Astrocyte of the cerebellum (primary cell): ENCODE results near the gene PTGES3.
"Not testable (repeated sequence)": the region's sequence is repeated elsewhere in the genome, so short reads cannot be mapped to it uniquely, and the experiment has no call there.

Experiments used
- DNase-seq: peaks from one replicate; pipeline ENCODE4 v3.0.0-alpha.2; 2011; ENCODE audit warnings: low read depth
- H3K4me3 ChIP-seq: 2 replicates; pipeline ENCODE4 v1.5.1; 2011; ENCODE audit warnings: mild to moderate bottlenecking, low read depth, low read length, moderate library complexity
- in situ Hi-C: cut with HindIII; loops from 2 replicates; pipeline ENCODE4 v1.10.0; 2017; ENCODE audit warnings: low sequenced_read_pairs
- TF ChIP-seq, protein P1 (sequence below): IDR thresholded peaks from 2 replicates; pipeline ENCODE4 v1.5.1; 2012; ENCODE audit warnings: low read length, low read depth, moderate library complexity, mild to moderate bottlenecking; ENCODE audit errors: missing control alignments

Gene PTGES3

DNA sequence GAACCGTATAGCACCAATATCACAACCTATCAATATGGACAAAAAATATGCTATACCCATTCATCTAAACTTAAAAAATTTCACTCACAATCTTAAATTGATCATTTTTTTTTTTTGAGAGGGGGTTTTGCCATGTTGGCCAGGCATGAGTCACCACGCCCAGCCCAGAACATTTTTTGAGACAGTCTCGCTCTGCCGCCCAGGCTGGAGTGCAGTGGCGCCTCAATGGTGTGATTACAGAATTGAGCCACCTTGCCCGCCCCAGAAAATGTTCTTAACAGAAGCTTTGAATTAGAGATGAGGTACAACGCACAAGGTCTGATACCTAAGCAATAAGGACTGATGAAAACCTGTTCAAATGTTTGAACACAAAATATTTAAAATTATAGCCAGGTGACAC lies 26.5 kb downstream of the PTGES3 start:
- no peak overlapping the region for H3K4me3 ChIP-seq
- in situ Hi-C loops, result no loop called here
- TF ChIP-seq, protein P1, sequence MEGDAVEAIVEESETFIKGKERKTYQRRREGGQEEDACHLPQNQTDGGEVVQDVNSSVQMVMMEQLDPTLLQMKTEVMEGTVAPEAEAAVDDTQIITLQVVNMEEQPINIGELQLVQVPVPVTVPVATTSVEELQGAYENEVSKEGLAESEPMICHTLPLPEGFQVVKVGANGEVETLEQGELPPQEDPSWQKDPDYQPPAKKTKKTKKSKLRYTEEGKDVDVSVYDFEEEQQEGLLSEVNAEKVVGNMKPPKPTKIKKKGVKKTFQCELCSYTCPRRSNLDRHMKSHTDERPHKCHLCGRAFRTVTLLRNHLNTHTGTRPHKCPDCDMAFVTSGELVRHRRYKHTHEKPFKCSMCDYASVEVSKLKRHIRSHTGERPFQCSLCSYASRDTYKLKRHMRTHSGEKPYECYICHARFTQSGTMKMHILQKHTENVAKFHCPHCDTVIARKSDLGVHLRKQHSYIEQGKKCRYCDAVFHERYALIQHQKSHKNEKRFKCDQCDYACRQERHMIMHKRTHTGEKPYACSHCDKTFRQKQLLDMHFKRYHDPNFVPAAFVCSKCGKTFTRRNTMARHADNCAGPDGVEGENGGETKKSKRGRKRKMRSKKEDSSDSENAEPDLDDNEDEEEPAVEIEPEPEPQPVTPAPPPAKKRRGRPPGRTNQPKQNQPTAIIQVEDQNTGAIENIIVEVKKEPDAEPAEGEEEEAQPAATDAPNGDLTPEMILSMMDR, result no peak
- no peak for DNase-seq

DNA sequence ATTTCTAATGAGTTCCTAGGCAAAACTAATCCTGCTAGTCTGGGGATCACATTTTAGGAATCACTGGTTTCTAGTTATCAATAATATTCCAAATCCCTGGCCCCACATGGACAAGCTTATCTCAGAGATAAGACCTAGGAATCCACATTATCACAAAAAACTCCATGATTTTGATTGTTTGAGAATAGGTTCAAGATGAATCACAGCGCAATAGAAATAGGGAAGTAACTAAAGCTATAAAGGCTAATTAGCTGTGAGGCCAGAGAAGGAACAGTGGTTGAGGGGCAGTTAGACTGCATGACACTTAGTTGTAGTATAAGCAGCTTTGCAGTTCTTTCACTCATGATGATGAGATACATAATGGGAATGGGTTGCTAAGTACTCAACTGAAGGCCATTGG lies 29.2 kb downstream of the PTGES3 start:
- in situ Hi-C loops, result no loop called here
- no peak overlapping the region for H3K4me3 ChIP-seq
- TF ChIP-seq, protein P1, result no peak
- no peak for DNase-seq

DNA sequence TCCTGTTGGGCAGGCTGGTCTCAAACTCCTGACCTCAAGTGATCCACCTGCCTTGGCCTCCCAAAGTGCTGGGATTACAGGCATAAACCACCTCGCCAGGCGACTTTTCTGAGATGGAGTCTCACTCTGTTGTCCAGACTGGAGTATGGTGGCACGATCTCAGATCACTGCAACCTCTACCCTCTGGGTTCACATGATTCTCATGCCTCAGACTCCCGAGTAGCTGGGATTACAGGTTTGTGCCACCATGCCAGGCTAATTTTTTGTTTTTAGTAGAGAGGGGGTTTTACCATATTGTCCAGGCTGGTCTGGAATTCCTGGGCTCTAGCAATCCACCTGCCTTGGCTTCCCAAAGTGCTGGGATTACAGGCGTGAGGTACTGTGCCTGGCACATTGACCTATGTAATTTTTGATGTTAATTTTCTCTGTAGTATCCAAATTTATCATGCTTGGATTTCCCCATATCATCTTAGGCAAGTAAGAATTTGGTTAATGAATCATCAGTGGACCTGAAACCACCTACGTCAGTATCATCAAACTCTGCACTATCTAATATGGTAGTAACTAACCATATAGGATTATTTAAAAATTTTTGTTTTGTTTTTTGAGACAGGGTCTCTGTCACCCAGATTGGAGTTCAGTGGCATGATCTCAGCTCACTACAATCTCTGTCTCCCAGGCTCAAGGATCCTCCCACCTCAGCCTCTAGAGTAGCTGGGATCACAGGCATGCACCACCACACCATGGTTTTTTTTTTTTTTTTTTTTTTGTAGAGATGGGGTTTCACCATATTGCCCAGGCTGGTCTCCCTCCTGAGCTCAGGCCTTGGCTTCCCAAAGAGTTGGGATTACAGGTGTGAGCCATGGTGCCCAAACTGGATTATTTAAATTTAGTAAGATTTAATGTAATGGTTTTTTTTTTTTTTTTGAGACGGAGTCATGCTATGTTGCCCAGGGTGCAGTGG lies 30.4 kb downstream of the PTGES3 start:
- in situ Hi-C loops, result no loop called here
- no peak overlapping the region for H3K4me3 ChIP-seq
- TF ChIP-seq, protein P1, result no peak
- DNase-seq, result no peak

DNA sequence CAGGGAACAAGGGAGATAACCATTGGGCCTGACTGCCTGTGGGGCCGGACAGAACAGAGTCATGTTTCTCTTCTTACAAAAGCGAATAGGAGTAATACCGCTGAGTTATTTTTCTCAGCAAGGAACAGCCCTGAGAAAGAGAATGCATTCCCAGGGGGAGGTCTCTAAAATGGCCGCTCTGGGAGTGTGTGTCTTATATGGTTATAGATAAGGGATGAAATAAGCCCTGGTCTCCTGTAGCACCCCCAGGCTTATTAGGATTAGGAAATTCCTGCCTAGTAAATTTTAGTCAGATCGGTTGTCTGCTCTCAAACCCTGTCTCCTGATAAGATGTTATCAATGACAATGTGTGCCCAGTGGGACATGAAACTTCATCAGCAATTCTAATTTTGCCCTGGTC lies 34.3 kb downstream of the PTGES3 start:
- in situ Hi-C loops, DNase-seq, H3K4me3 ChIP-seq: not testable (repeated sequence)

DNA sequence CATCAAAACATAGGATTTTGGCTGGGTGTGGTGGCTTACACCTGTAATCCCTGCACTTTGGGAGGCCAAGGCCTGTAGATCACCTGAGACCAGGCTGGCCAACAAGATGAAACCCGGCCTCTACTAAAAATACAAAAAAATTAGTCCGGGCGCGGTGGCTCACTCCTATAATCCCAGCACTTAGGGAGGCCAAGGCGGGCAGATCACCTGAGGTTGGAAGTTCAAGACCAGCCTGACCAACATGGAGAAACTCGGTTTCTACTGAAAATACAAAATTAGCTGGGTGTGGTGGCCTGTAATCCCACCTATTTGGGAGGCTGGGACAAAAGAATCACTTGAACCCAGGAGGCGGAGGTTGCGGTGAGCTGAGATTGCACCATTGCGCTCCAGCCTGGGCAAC lies 40.1 kb downstream of the PTGES3 start:
- H3K4me3 ChIP-seq, in situ Hi-C loops, DNase-seq: not testable (repeated sequence)

DNA sequence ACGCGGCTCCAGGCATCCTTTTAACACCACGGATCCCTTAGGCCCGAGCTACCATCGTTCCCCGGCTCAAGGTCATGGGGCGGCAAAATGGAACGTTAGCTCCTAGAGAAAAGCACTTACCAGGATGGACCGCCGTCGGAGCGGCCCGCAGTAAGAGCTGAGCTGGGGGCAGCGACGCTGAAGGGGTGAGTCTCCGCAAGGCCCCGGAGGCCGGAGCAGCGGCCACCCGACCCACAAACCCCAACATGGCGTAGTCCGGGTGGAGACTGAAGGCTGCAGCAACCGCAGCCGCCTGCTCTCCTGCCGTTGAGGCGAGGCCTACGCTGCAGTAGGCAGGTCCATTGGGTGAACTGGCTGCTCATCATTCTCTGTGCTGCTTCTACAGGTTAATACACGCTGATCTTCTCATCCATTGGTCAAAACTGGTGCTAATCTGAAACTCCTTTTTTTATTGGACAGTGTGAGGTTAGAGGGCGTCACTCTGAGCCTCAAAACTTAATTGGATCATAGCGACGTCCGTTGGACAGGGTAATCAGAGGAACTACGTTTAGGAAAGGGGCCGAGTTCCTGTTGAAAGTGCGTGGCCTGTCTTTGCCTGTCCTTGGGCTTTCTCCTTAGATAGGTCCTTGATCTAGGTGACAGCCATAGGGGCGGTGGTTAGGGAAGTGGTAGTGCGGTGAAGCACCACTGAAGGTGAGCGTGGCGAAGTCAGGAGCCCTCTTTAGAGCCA lies 42.2 kb downstream of the PTGES3 start, which contains the start of gene ATP5F1B:
Gene ATP5F1B (minus strand): TSS at position 268 of the 730 bp plus-strand sequence. CDS start 21 bp downstream, at position 247.
- TF ChIP-seq, protein P1, result no peak
- in situ Hi-C loops, result no loop called here
- peak within 1 kb of the TSS; percentile 100 for H3K4me3 ChIP-seq
- DNase-seq, result peak; percentile 100

DNA sequence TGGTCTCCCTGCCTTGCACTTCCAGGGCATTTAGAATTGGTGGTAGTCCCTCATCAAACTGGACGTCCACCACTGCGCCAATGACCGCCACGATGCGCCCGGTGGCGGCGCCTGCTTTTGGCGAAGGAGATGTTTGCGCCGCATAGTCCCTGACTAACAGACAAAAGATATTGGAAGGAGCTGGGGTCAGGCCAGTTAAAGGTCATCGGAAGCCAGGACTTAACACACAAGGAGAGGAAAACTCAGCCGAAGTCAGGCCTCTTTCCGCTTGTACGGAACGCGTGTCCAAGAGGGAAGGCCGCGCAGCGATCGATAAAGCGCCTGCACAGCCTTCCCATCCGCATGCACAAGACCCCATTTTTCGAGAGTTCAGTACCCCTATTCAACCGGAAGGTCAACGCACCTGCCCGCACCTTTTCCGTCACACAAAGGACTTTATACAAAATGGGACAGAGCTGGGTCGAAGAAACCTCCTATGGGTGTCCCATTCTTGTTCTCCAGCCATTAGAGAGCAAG lies 42.8 kb downstream of the PTGES3 start:
- peak overlapping the region; percentile 100 for H3K4me3 ChIP-seq
- DNase-seq, result no peak
- TF ChIP-seq, protein P1, result peak; percentile 5
- in situ Hi-C loops, result no loop called here
